ENCODE data around the gene MYO1G. TPM values are rescaled to one million over a fixed set of nuclear protein-coding genes. Genes with fewer than 3 reads are reported as not detected.

MYO1G gene
- total RNA-seq, 2 donors from 2014 or later = 0.11 to 0.33 TPM

- no peak overlapping the region for H3K4me3 ChIP-seq (ENCODE audit: low read length)
- no peak for TF ChIP-seq CTCF (conservative IDR thresholded peaks at IDR 0.05)
- no peak overlapping the region for H3K9ac ChIP-seq (ENCODE audit: extremely low read depth, low read length, poor library complexity, severe bottlenecking)
- H3K27me3 ChIP-seq (ENCODE audit: control insufficient read depth, insufficient read depth, low read length, poor library complexity, severe bottlenecking) = peaks cover 40% of the 10 kb centered on the region
- Mint-ChIP-seq H3K27me3 (ENCODE audit: insufficient read depth) (peaks cover 40% of the 10 kb centered on the region), H3K4me1 (no peaks in the 10 kb centered on the region), H3K27ac (no peak overlapping the region), H3K4me3 (no peak overlapping the region), H3K9me3 (no peaks in the 10 kb centered on the region), H3K36me3 (ENCODE audit: low read depth) (no peaks in the 10 kb centered on the region)
- WGBS, 2 experiments (ENCODE audit: insufficient coverage in 1 of 2, insufficient read length in 1 of 2) = 74 to 88% methylated on average over 1 to 4 of the region's 4 CpGs
- H3K36me3 ChIP-seq (ENCODE audit: control insufficient read depth, insufficient read depth, low read length) = no peaks in the 10 kb centered on the region
- no peak overlapping the region for H3K27ac ChIP-seq (ENCODE audit: low read depth, low read length)
- no peak for DNase-seq
- no peaks in the 10 kb centered on the region for H3K9me3 ChIP-seq (ENCODE audit: control insufficient read depth, low read length)
- H3K4me1 ChIP-seq (ENCODE audit: control insufficient read depth, insufficient read depth, low read length) = no peaks in the 10 kb centered on the region
These were observed 18.7 kb downstream of the MYO1G start for GRCh38 chr7:44960011-44960580.

- H3K27me3 Mint-ChIP-seq (ENCODE audit: insufficient read depth) = peaks cover 40% of the 10 kb centered on the region
- no peaks in the 10 kb centered on the region for H3K36me3 Mint-ChIP-seq (ENCODE audit: low read depth)
These were observed 19.3 kb downstream of the MYO1G start for GRCh38 chr7:44959433-44959951.

GRCh38 chr7:44958645-44959344 lies 20.0 kb downstream of the MYO1G start:
- no peaks in the 10 kb centered on the region for H3K9me3 ChIP-seq (ENCODE audit: control insufficient read depth, low read length)
- peaks cover 34% of the 10 kb centered on the region for H3K27me3 ChIP-seq (ENCODE audit: control insufficient read depth, insufficient read depth, low read length, poor library complexity, severe bottlenecking)
- no peak overlapping the region for H3K4me3 Mint-ChIP-seq
- no peak overlapping the region for H3K27ac ChIP-seq (ENCODE audit: low read depth, low read length)
- no peaks in the 10 kb centered on the region for H3K4me1 ChIP-seq (ENCODE audit: control insufficient read depth, insufficient read depth, low read length)
- H3K27ac Mint-ChIP-seq = no peak overlapping the region
- no peak for DNase-seq
- peaks cover 36% of the 10 kb centered on the region for H3K27me3 Mint-ChIP-seq (ENCODE audit: insufficient read depth)
- no peak for TF ChIP-seq CTCF (conservative IDR thresholded peaks at IDR 0.05)
- no peaks in the 10 kb centered on the region for H3K4me1 Mint-ChIP-seq
- H3K9ac ChIP-seq (ENCODE audit: extremely low read depth, low read length, poor library complexity, severe bottlenecking) = no peak overlapping the region
- H3K36me3 ChIP-seq (ENCODE audit: control insufficient read depth, insufficient read depth, low read length) = no peaks in the 10 kb centered on the region
- 78 to 79% methylated on average over 8 of the region's 8 CpGs for WGBS, 2 experiments (ENCODE audit: insufficient coverage in 1 of 2, insufficient read length in 1 of 2)
- no peaks in the 10 kb centered on the region for H3K36me3 Mint-ChIP-seq (ENCODE audit: low read depth)
- H3K9me3 Mint-ChIP-seq = peaks cover 3% of the 10 kb centered on the region
- H3K4me3 ChIP-seq (ENCODE audit: low read length) = no peak overlapping the region

More at GRCh38 chr7:44959433-44959951, 19.3 kb downstream of the MYO1G start:
- H3K4me1 ChIP-seq (ENCODE audit: control insufficient read depth, insufficient read depth, low read length) = no peaks in the 10 kb centered on the region
- H3K36me3 ChIP-seq (ENCODE audit: control insufficient read depth, insufficient read depth, low read length) = no peaks in the 10 kb centered on the region
- H3K27me3 ChIP-seq (ENCODE audit: control insufficient read depth, insufficient read depth, low read length, poor library complexity, severe bottlenecking) = peaks cover 40% of the 10 kb centered on the region
- no peak for TF ChIP-seq CTCF (conservative IDR thresholded peaks at IDR 0.05)
- 77 to 78% methylated on average over 5 to 8 of the region's 8 CpGs for WGBS, 2 experiments (ENCODE audit: insufficient coverage in 1 of 2, insufficient read length in 1 of 2)
- no peak for DNase-seq
- Mint-ChIP-seq H3K4me3 (no peak overlapping the region), H3K27ac (no peak overlapping the region), H3K4me1 (no peaks in the 10 kb centered on the region), H3K9me3 (peaks cover 3% of the 10 kb centered on the region)
- H3K4me3 ChIP-seq (ENCODE audit: low read length) = no peak overlapping the region
- no peaks in the 10 kb centered on the region for H3K9me3 ChIP-seq (ENCODE audit: control insufficient read depth, low read length)
- no peak overlapping the region for H3K9ac ChIP-seq (ENCODE audit: extremely low read depth, low read length, poor library complexity, severe bottlenecking)
- H3K27ac ChIP-seq (ENCODE audit: low read depth, low read length) = no peak overlapping the region
